HepG2 (cell line): ENCODE results near the gene DLL4. TPM values are rescaled to one million over a fixed set of nuclear protein-coding genes. Genes with fewer than 3 reads are reported as not detected.

ENCODE experiments used
- CCAR2 ChIP-seq: fragments of 200-400 bp; formaldehyde crosslinking; optimal IDR thresholded peaks from 2 replicates; pipeline ENCODE3; 2018; ENCODE audit warnings: low read depth, mild to moderate bottlenecking, low read length, moderate library complexity
- FLYWCH1 ChIP-seq: sonication (generic); formaldehyde crosslinking; IDR thresholded peaks from 2 replicates; pipeline ENCODE4 v1.8.1; 2023; ENCODE audit warnings: mild to moderate bottlenecking, missing genetic modification reagents
- FOXK1 ChIP-seq: sonication (generic); formaldehyde crosslinking; IDR thresholded peaks from 2 replicates; pipeline ENCODE4 v1.4.0; 2020; ENCODE audit warnings: low read depth, missing genetic modification reagents, borderline replicate concordance
- HMG20B ChIP-seq: conservative IDR thresholded peaks from 2 replicates; pipeline ENCODE4 v1.6.1; 2016; ENCODE audit warnings: missing genetic modification reagents, missing compliant biosample characterization
- HNRNPK ChIP-seq: fragments of 200-400 bp; formaldehyde crosslinking; IDR thresholded peaks from 2 replicates; pipeline ENCODE4 v1.6.1; 2018; ENCODE audit warnings: low read length, low read depth, moderate library complexity, mild to moderate bottlenecking; ENCODE audit not compliant: poor library complexity, severe bottlenecking
- MEIS1 ChIP-seq: sonication (generic); formaldehyde crosslinking; IDR thresholded peaks from 2 replicates; pipeline ENCODE4 v1.9.0; 2021; ENCODE audit warnings: mild to moderate bottlenecking, missing genetic modification reagents, moderate library complexity, borderline replicate concordance
- POLR2AphosphoS5 ChIP-seq: IDR thresholded peaks from 2 replicates; pipeline ENCODE4 v1.6.1; 2012; ENCODE audit warnings: low read depth, low read length
- SALL1 ChIP-seq: sonication (generic); formaldehyde crosslinking; IDR thresholded peaks from 2 replicates; pipeline ENCODE4 v1.8.0; 2022; ENCODE audit warnings: mild to moderate bottlenecking, missing genetic modification reagents
- ZNF253 ChIP-seq: sonication (generic); formaldehyde crosslinking; IDR thresholded peaks from 2 replicates; pipeline ENCODE4 v1.8.0; 2022; ENCODE audit warnings: mild to moderate bottlenecking, missing genetic modification reagents, borderline replicate concordance
- ZNF326 ChIP-seq: sonication (generic); formaldehyde crosslinking; IDR thresholded peaks from 2 replicates; pipeline ENCODE4 v1.4.0; 2020; ENCODE audit warnings: missing genetic modification reagents, borderline replicate concordance
- ZNF382 ChIP-seq: sonication (generic); formaldehyde crosslinking; IDR thresholded peaks from 2 replicates; pipeline ENCODE4 v1.5.0; 2020; ENCODE audit warnings: missing genetic modification reagents, mild to moderate bottlenecking, borderline replicate concordance
- ZNF501 ChIP-seq: sonication (generic); formaldehyde crosslinking; IDR thresholded peaks from 2 replicates; pipeline ENCODE4 v1.5.1; 2020; ENCODE audit warnings: mild to moderate bottlenecking, moderate library complexity, missing genetic modification reagents
- ZNF670 ChIP-seq: sonication (generic); formaldehyde crosslinking; IDR thresholded peaks from 2 replicates; pipeline ENCODE4 v1.8.0; 2022; ENCODE audit warnings: mild to moderate bottlenecking, missing genetic modification reagents, borderline replicate concordance
- ZZZ3 ChIP-seq: sonication (generic); formaldehyde crosslinking; IDR thresholded peaks from 2 replicates; pipeline ENCODE4 v1.4.0; 2020; ENCODE audit warnings: missing genetic modification reagents, mild to moderate bottlenecking, borderline replicate concordance
- polyA plus RNA-seq, 8 experiments: library from polyadenylated mRNA; depleted of rRNA in 3 of 8; stranded (reverse) in 7 of 8; unstranded in 1 of 8; fragments of >200 nt; fragmentation: Illumina TruSeq in 4 of 8; extraction: Trizol in 4 of 8; gene quantifications; 2 replicates each; pipeline versions ENCODE4 v1.2.1 to v1.2.3, GENCODE V29; 2011 to 2016; ENCODE audit warnings: low read depth in 4 of 8, missing spikeins in 1 of 8, mixed read lengths in 1 of 8; ENCODE audit not compliant: insufficient read depth in 1 of 8
- total RNA-seq, 5 experiments: library from RNA; depleted of rRNA; stranded (reverse); fragments of >200 nt; fragmentation: Illumina TruSeq; extraction: Trizol; gene quantifications; 2 replicates each; pipeline ENCODE4 v1.2.3, GENCODE V29; 2016; ENCODE audit warnings: low read depth in 1 of 5
- TF ChIP-seq, protein P1 (sequence below): sonication (generic); formaldehyde crosslinking; IDR thresholded peaks from one replicate; pipeline ENCODE4 v1.5.1; 2020; ENCODE audit warnings: mild to moderate bottlenecking, missing genetic modification reagents; ENCODE audit errors: not compliant biosample characterization
- TF ChIP-seq, protein P2 (sequence below): sonication (generic); formaldehyde crosslinking; IDR thresholded peaks from 2 replicates; pipeline ENCODE4 v1.5.0; 2020; ENCODE audit warnings: missing genetic modification reagents
- TF ChIP-seq, protein P3 (sequence below): sonication (generic); formaldehyde crosslinking; IDR thresholded peaks from 2 replicates; pipeline ENCODE4 v1.4.0; 2020; ENCODE audit warnings: mild to moderate bottlenecking, missing genetic modification reagents

The DLL4 gene
- total and polyA plus RNA-seq, 2 of the 13 experiments (the other 11 are each of a cell fraction or from before 2014, with no cell fraction given) = 0.20 to 0.25 TPM

DNA sequence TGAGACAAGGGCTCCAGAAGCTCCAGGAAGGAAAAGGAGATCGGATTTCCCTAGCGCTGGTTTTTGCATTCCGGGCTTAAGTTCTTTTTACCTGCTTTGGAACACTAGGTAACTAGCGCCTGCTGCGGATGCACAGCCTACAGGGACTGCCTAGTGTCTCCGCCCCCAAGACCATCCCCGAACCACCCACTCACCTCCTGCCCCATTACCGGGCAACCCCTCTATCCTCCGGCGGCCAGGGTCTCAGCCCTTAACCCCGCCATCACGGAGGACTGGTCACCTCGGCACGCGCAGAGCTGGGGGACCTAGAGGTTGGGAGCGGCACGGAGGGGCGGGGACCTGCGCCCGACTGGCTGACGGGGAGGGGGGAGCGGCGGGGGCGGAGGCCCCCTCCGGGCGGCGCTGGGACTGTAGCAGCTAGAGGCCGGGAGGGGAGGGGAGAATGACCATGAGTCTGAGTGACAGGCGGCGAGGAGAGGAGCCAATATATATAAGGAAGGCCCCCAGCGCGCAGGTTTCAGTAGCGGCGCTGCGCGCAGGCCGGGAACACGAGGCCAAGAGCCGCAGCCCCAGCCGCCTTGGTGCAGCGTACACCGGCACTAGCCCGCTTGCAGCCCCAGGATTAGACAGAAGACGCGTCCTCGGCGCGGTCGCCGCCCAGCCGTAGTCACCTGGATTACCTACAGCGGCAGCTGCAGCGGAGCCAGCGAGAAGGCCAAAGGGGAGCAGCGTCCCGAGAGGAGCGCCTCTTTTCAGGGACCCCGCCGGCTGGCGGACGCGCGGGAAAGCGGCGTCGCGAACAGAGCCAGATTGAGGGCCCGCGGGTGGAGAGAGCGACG lies at the start of gene DLL4 (continued):
- TF ChIP-seq, protein P1, sequence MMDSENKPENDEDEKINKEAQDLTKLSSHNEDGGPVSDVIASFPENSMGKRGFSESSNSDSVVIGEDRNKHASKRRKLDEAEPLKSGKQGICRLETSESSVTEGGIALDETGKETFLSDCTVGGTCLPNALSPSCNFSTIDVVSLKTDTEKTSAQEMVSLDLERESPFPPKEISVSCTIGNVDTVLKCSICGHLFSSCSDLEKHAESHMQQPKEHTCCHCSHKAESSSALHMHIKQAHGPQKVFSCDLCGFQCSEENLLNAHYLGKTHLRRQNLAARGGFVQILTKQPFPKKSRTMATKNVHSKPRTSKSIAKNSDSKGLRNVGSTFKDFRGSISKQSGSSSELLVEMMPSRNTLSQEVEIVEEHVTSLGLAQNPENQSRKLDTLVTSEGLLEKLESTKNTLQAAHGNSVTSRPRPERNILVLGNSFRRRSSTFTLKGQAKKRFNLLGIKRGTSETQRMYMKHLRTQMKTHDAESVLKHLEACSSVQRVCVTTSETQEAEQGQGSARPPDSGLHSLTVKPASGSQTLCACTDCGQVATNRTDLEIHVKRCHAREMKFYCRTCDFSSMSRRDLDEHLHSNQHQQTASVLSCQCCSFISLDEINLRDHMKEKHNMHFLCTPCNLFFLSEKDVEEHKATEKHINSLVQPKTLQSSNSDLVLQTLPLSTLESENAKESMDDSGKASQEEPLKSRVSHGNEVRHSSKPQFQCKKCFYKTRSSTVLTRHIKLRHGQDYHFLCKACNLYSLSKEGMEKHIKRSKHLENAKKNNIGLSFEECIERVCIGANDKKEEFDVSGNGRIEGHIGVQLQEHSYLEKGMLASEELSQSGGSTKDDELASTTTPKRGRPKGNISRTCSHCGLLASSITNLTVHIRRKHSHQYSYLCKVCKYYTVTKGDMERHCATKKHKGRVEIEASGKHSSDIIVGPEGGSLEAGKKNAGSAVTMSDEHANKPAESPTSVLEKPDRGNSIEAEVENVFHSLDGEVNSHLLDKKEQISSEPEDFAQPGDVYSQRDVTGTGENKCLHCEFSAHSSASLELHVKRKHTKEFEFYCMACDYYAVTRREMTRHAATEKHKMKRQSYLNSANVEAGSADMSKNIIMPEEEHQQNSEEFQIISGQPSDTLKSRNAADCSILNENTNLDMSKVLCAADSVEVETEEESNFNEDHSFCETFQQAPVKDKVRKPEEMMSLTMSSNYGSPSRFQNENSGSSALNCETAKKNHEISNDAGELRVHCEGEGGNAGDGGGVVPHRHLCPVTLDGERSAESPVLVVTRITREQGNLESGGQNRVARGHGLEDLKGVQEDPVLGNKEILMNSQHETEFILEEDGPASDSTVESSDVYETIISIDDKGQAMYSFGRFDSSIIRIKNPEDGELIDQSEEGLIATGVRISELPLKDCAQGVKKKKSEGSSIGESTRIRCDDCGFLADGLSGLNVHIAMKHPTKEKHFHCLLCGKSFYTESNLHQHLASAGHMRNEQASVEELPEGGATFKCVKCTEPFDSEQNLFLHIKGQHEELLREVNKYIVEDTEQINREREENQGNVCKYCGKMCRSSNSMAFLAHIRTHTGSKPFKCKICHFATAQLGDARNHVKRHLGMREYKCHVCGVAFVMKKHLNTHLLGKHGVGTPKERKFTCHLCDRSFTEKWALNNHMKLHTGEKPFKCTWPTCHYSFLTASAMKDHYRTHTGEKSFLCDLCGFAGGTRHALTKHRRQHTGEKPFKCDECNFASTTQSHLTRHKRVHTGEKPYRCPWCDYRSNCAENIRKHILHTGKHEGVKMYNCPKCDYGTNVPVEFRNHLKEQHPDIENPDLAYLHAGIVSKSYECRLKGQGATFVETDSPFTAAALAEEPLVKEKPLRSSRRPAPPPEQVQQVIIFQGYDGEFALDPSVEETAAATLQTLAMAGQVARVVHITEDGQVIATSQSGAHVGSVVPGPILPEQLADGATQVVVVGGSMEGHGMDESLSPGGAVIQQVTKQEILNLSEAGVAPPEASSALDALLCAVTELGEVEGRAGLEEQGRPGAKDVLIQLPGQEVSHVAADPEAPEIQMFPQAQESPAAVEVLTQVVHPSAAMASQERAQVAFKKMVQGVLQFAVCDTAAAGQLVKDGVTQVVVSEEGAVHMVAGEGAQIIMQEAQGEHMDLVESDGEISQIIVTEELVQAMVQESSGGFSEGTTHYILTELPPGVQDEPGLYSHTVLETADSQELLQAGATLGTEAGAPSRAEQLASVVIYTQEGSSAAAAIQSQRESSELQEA (CRISPR knock-in tag) = no peak
- TF ChIP-seq FLYWCH1 (CRISPR knock-in tag) (no peak), POLR2AphosphoS5 (no peak), MEIS1 (CRISPR knock-in tag) (no peak), CCAR2 (no peak), HNRNPK (no peak), ZNF253 (CRISPR knock-in tag) (no peak), HMG20B (CRISPR knock-in tag) (no peak), ZNF501 (CRISPR knock-in tag) (peak; percentile 55; the same call in 1 of the 2 replicates), ZNF670 (CRISPR knock-in tag) (no peak), ZNF382 (CRISPR knock-in tag) (no peak), SALL1 (CRISPR knock-in tag) (0 out of 2 replicates have a peak, but pooled peaks have one; percentile 6), FOXK1 (CRISPR knock-in tag) (no peak), ZZZ3 (CRISPR knock-in tag) (no peak), ZNF326 (CRISPR knock-in tag) (no peak)
- TF ChIP-seq, protein P2, sequence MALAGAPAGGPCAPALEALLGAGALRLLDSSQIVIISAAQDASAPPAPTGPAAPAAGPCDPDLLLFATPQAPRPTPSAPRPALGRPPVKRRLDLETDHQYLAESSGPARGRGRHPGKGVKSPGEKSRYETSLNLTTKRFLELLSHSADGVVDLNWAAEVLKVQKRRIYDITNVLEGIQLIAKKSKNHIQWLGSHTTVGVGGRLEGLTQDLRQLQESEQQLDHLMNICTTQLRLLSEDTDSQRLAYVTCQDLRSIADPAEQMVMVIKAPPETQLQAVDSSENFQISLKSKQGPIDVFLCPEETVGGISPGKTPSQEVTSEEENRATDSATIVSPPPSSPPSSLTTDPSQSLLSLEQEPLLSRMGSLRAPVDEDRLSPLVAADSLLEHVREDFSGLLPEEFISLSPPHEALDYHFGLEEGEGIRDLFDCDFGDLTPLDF (CRISPR knock-in tag) = no peak
- TF ChIP-seq, protein P3, sequence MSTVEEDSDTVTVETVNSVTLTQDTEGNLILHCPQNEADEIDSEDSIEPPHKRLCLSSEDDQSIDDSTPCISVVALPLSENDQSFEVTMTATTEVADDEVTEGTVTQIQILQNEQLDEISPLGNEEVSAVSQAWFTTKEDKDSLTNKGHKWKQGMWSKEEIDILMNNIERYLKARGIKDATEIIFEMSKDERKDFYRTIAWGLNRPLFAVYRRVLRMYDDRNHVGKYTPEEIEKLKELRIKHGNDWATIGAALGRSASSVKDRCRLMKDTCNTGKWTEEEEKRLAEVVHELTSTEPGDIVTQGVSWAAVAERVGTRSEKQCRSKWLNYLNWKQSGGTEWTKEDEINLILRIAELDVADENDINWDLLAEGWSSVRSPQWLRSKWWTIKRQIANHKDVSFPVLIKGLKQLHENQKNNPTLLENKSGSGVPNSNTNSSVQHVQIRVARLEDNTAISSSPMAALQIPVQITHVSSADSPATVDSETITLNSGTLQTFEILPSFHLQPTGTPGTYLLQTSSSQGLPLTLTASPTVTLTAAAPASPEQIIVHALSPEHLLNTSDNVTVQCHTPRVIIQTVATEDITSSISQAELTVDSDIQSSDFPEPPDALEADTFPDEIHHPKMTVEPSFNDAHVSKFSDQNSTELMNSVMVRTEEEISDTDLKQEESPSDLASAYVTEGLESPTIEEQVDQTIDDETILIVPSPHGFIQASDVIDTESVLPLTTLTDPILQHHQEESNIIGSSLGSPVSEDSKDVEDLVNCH (CRISPR knock-in tag) = no peak
